ENCODE results near the gene NUCB1. TPM values are rescaled to one million over a fixed set of nuclear protein-coding genes. Genes with fewer than 3 reads are reported as not detected.

Gene NUCB1
- total RNA-seq, 1 experiment from 2014 or later = 102 TPM

DNA sequence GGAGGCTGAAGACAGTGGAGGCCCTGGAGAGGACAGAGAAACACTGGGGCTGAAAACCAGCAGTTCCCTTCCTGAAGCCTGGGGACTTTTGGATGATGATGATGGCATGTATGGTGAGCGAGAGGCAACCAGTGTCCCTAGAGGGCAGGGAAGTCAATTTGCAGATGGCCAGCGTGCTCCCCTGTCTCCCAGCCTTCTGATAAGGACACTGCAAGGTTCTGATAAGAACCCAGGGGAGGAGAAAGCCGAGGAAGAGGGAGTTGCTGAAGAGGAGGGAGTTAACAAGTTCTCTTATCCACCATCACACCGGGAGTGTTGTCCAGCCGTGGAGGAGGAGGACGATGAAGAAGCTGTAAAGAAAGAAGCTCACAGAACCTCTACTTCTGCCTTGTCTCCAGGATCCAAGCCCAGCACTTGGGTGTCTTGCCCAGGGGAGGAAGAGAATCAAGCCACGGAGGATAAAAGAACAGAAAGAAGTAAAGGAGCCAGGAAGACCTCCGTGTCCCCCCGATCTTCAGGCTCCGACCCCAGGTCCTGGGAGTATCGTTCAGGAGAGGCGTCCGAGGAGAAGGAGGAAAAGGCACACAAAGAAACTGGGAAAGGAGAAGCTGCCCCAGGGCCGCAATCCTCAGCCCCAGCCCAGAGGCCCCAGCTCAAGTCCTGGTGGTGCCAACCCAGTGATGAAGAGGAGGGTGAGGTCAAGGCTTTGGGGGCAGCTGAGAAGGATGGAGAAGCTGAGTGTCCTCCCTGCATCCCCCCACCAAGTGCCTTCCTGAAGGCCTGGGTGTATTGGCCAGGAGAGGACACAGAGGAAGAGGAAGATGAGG lies 26.4 kb upstream of the NUCB1 start:
- Histone ChIP-seq H3K4me3 (ENCODE audit: low read depth in 2 of 2, low read length in 2 of 2) (peak overlapping the region; percentile 84 to 99), H3K9me3 (ENCODE audit: control insufficient read depth, insufficient read depth, low read depth, low read length) (no peaks in the 10 kb centered on the region), H3K4me1 (ENCODE audit: control insufficient read depth, insufficient read depth, low read length) (peaks cover 15% of the 10 kb centered on the region), H3K36me3 (ENCODE audit: control insufficient read depth, insufficient read depth, low read length) (peaks cover 10% of the 10 kb centered on the region; the same call in 1 of the 2 replicates), H3K27me3 (ENCODE audit: control insufficient read depth, insufficient read depth, low read length) (no peaks in the 10 kb centered on the region), H3K27ac (ENCODE audit: low read length) (peak overlapping the region; percentile 93)
- ATAC-seq (no peak), DNase-seq (ENCODE audit: low read depth, low spot score) (no peak)
- CTCF ChIA-PET = no interaction called here
- TF ChIP-seq POLR2AphosphoS5 (IDR thresholded peaks at IDR 0.05; ENCODE audit: low read depth, low read length) (no peak), REST (IDR thresholded peaks at IDR 0.05; ENCODE audit: insufficient read depth in 1 of 2, low read depth in 2 of 2, low read length in 1 of 2) (no peak), CTCF (IDR thresholded peaks at IDR 0.05) (no peak), SIN3A (IDR thresholded peaks at IDR 0.05; ENCODE audit: borderline replicate concordance, insufficient read depth, low read depth, low read length) (no peak), TCF7L2 (IDR thresholded peaks at IDR 0.05; ENCODE audit: low read depth, low read length) (no peak)
- BruUV-seq (replicated peaks) = no TSS peak
- in situ Hi-C loops (cut with HindIII; ENCODE audit: low pct_unique_long_range_greater_than_20kb, low sequenced_read_pairs) = no loop called here
- intact Hi-C loops (cut with micrococcal nuclease; ENCODE audit: unreplicated experiment) = no loop called here
- POLR2A ChIA-PET = interaction anchor here (0.6 kb wide), 2 partner anchors 45 to 186 kb away, joined by 5 to 16 read pairs; no protein-coding TSS in a partner anchor

DNA sequence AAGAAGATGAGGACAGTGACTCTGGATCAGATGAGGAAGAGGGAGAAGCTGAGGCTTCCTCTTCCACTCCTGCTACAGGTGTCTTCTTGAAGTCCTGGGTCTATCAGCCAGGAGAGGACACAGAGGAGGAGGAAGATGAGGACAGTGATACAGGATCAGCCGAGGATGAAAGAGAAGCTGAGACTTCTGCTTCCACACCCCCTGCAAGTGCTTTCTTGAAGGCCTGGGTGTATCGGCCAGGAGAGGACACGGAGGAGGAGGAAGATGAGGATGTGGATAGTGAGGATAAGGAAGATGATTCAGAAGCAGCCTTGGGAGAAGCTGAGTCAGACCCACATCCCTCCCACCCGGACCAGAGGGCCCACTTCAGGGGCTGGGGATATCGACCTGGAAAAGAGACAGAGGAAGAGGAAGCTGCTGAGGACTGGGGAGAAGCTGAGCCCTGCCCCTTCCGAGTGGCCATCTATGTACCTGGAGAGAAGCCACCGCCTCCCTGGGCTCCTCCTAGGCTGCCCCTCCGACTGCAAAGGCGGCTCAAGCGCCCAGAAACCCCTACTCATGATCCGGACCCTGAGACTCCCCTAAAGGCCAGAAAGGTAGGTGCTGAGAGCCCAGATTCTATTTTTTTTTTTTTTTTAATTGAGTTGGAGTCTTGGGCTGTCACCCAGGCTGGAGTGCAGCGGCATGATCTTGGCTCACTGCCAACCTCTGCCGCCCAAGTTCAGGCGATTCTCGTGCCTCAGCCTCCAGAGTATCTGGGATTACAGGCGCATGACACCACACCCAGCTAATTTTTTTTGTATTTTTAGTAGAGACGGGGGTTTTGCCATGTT lies 25.6 kb upstream of the NUCB1 start:
- peaks cover 10% of the 10 kb centered on the region for H3K4me1 ChIP-seq (ENCODE audit: control insufficient read depth, insufficient read depth, low read length)
- intact Hi-C loops (cut with micrococcal nuclease; ENCODE audit: unreplicated experiment) (no loop called here), in situ Hi-C loops (cut with HindIII; ENCODE audit: low pct_unique_long_range_greater_than_20kb, low sequenced_read_pairs) (no loop called here)
- ATAC-seq = peak; percentile 18; the same call in 1 of the 2 replicates
- H3K9me3 ChIP-seq (ENCODE audit: control insufficient read depth, insufficient read depth, low read depth, low read length) = no peaks in the 10 kb centered on the region
- H3K27me3 ChIP-seq (ENCODE audit: control insufficient read depth, insufficient read depth, low read length) = no peaks in the 10 kb centered on the region
- peak overlapping the region; percentile 84 to 99 for H3K4me3 ChIP-seq (ENCODE audit: low read depth in 2 of 2, low read length in 2 of 2)
- peak overlapping the region; percentile 93 for H3K27ac ChIP-seq (ENCODE audit: low read length)
- ChIA-PET POLR2A (interaction anchor here (0.6 kb wide), 2 partner anchors 45 to 185 kb away, joined by 5 to 16 read pairs; no protein-coding TSS in a partner anchor), CTCF (no interaction called here)
- H3K36me3 ChIP-seq (ENCODE audit: control insufficient read depth, insufficient read depth, low read length) = peaks cover 10% of the 10 kb centered on the region; the same call in 1 of the 2 replicates
- BruUV-seq (replicated peaks) = no TSS peak
- DNase-seq (ENCODE audit: low read depth, low spot score) = no peak
- TF ChIP-seq SIN3A (IDR thresholded peaks at IDR 0.05; ENCODE audit: borderline replicate concordance, insufficient read depth, low read depth, low read length) (no peak), CTCF (IDR thresholded peaks at IDR 0.05) (no peak), REST (IDR thresholded peaks at IDR 0.05; ENCODE audit: insufficient read depth in 1 of 2, low read depth in 2 of 2, low read length in 1 of 2) (no peak), POLR2AphosphoS5 (IDR thresholded peaks at IDR 0.05; ENCODE audit: low read depth, low read length) (0 out of 2 replicates have a peak, but pooled peaks have one; percentile 23), TCF7L2 (IDR thresholded peaks at IDR 0.05; ENCODE audit: low read depth, low read length) (no peak)

Measured in Panc1 (cell line).